ENCODE data around the gene MON1B.

- TF ChIP-seq EZH2 (IDR thresholded peaks at IDR 0.05; ENCODE audit: borderline replicate concordance, low read length) (no peak), CTCF (IDR thresholded peaks at IDR 0.05; ENCODE audit: low read length) (no peak)
Measured at GRCh38 chr16:77225182-77225581, 34.2 kb downstream of the MON1B start.

Data from OCI-LY1 (cell line).